ENCODE measurements around the gene USP13. TPM values are rescaled to one million over a fixed set of nuclear protein-coding genes. Genes with fewer than 3 reads are reported as not detected.

The USP13 gene
- total and polyA plus RNA-seq, 2 experiments from 2014 or later = 9.6 to 22.7 TPM

- no peak overlapping the region for H3K4me3 ChIP-seq
- no peak overlapping the region for H3K27ac Mint-ChIP-seq
- peaks cover 2% of the 10 kb centered on the region for H3K27me3 Mint-ChIP-seq (ENCODE audit: insufficient read depth, low read depth, poor library complexity)
- H2AFZ ChIP-seq = no peak overlapping the region
- H4K20me1 ChIP-seq (replicated peaks; ENCODE audit: insufficient read depth) = peaks cover 38% of the 10 kb centered on the region
- H3K4me2 ChIP-seq = no peak overlapping the region
- no peaks in the 10 kb centered on the region for H3K9me2 ChIP-seq (ENCODE audit: insufficient read depth)
- peaks cover 40% of the 10 kb centered on the region for H3K4me1 Mint-ChIP-seq
- no peaks in the 10 kb centered on the region for H3K9me3 Mint-ChIP-seq
- ATAC-seq = no peak
- no peak for TF ChIP-seq EZH2 (IDR thresholded peaks at IDR 0.05; ENCODE audit: low read depth, unreplicated experiment)
- no peak for TF ChIP-seq ZNF114 (CRISPR knock-in tag; IDR thresholded peaks at IDR 0.05)
- no peak for TF ChIP-seq POLR2AphosphoS5 (IDR thresholded peaks at IDR 0.05; ENCODE audit: low read depth)
- TF ChIP-seq JUNB (IDR thresholded peaks at IDR 0.05; ENCODE audit: unreplicated experiment) = no peak
- TF ChIP-seq ZNF331 (CRISPR knock-in tag; IDR thresholded peaks at IDR 0.05; ENCODE audit: low read depth) = no peak
- no peak for TF ChIP-seq CTCF (conservative IDR thresholded peaks at IDR 0.05; ENCODE audit: low read depth in 2 of 2)
- TF ChIP-seq ETS1 (IDR thresholded peaks at IDR 0.05) = no peak
- no peak for TF ChIP-seq ZNF462 (CRISPR knock-in tag; IDR thresholded peaks at IDR 0.05)
- no peak for TF ChIP-seq CREB1 (CRISPR knock-in tag; IDR thresholded peaks at IDR 0.05; ENCODE audit: low read depth)
- no peak for TF ChIP-seq STAT1 (IDR thresholded peaks at IDR 0.05; ENCODE audit: unreplicated experiment)
- no peak for TF ChIP-seq REST (IDR thresholded peaks at IDR 0.05; ENCODE audit: unreplicated experiment)
- no peak for TF ChIP-seq EZH2phosphoT487 (IDR thresholded peaks at IDR 0.05; ENCODE audit: unreplicated experiment)
- TF ChIP-seq NANOG (IDR thresholded peaks at IDR 0.05; ENCODE audit: borderline replicate concordance) = no peak
- H3K4me1 ChIP-seq (ENCODE audit: insufficient read depth) = peaks cover 25% of the 10 kb centered on the region
- DNase-seq (ENCODE audit: low spot score) = no peak
- H3K79me2 ChIP-seq (replicated peaks; ENCODE audit: insufficient read depth) = peaks cover 100% of the 10 kb centered on the region
- no peak overlapping the region for H3K27ac ChIP-seq (ENCODE audit: low read depth)
- no peaks in the 10 kb centered on the region for H3K36me3 ChIP-seq (ENCODE audit: insufficient read depth)
- no peaks in the 10 kb centered on the region; the same call in 2 of the 3 replicates for H3K36me3 Mint-ChIP-seq (ENCODE audit: low read depth)
- H3K27me3 ChIP-seq (ENCODE audit: insufficient read depth) = no peaks in the 10 kb centered on the region
- H3K4me3 Mint-ChIP-seq = no peak overlapping the region
- H3F3A ChIP-seq (replicated peaks; ENCODE audit: low read depth) = no peaks in the 10 kb centered on the region
Measured at GRCh38 chr3:179668429-179668828, 15.6 kb downstream of the USP13 start.
